Dermis blood vessel endothelial cell (primary cell): ENCODE data around the gene ANKRD40CL. TPM values are rescaled to one million over a fixed set of nuclear protein-coding genes. Genes with fewer than 3 reads are reported as not detected.
"Not testable (repeated sequence)": the region's sequence is repeated elsewhere in the genome, so short reads cannot be mapped to it uniquely, and the experiment has no call there.

Experiments used
- DNase-seq: peaks from one replicate; pipeline ENCODE4 v3.0.0; 2010
- total RNA-seq: library from RNA; depleted of rRNA; stranded (reverse); fragments of >200 nt; gene quantifications from 2 replicates; pipeline ENCODE4 v1.2.3, GENCODE V29; 2014

Gene ANKRD40CL
- total RNA-seq, 1 donor from 2014 or later, result not detected

DNA sequence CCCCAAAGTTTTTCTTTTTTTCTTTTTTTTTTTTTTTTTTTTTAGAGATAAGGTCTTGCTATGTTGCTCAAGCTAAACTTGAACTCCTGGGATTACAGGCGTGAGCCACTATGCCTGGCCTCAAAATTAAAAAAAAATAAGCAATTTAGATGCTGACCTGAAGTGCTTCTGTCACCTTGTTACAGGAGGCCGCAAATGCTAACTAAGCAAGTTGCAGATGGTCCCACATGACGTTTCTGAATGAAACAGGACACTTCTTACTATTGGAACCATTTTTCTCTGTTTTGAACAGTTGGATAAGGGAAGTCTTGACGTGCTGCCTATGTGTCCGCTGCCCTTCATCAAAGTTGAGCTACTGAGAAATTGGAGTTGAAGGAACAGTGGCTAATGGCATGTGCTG is 8.8 kb downstream of the ANKRD40CL start:
- DNase-seq, result no peak

DNA sequence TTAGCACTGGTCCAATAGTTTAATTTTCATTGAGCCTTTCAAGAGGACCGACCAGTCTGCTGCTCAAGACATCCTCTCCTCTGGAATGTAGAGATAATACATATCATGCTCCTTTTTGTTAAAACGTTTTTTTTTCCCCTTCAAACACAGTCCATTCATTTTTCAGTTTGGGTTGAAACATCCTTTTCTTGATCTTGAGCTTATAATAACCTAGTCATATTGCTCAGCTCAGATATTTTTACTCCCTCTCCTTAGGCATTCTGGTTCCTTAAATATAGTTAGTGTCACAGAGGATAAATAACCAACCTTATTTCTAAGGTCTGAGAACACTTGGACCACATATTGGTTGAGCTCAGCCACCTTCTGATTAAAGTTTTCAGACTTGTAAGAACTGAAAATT is 12.8 kb downstream of the ANKRD40CL start:
- DNase-seq, result no peak

GRCh38 chr17:50749245-50749644 is 18.1 kb downstream of the ANKRD40CL start:
- DNase-seq, result no peak

DNA sequence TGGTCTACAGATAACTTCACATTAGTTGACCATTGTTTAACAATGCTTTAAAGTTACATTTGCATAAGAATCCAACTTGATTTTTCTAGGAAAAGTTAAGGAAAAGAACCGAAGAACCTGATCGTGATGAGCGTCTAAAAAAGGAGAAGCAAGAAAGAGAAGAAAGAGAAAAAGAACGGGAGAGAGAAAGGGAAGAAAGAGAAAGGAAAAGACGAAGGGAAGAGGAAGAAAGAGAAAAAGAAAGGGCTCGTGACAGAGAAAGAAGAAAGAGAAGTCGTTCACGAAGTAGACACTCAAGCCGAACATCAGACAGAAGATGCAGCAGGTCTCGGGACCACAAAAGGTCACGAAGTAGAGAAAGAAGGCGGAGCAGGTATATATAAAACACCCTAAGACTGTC is 21.7 kb downstream of the ANKRD40CL start:
- no peak for DNase-seq

DNA sequence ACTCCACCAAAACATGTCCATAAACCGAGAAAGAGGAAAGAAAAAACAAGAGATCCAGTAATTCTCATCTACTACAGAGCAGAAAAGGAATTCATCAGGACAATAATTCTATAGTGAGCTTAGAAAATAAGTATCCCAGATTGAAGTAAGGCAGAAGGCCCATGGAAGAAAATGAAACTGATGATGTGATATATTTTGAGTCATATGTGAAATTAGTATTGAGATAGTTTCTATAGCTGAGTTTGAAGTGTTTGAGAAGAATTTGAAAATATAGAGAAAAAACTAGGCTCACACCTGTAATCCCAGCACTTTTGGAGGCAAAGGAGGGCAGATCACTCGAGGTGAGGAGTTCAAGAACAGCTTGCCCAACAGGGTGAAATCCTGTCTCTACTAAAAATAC is 28.2 kb downstream of the ANKRD40CL start:
- DNase-seq, result no peak

DNA sequence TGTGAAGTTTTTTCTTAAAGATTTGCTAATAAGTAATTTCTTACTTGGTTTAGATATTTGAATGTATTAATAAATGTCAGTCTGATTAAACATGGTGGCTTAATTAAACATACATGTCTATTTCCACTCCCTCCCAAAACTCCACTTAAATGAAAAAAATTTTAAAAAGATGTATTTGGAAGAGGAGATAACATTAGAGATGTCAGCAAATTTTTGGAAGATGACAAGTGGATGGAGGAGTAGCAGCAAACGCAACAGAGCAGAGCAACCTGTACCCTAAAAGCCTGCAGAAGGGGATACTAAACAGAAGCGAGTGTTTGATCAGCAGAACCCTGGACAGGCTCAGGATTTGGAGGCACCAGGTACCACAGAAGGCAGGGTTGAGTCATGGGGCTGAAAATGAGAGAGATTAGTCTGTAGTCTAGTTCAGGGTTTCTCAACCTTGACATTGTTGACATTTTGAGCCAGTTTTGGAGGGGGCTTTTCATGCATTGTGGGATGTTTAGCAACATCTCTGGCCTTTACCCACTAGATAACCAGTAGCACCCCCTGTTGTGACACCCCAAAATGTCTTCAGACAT is 30.1 kb downstream of the ANKRD40CL start:
- no peak for DNase-seq

DNA sequence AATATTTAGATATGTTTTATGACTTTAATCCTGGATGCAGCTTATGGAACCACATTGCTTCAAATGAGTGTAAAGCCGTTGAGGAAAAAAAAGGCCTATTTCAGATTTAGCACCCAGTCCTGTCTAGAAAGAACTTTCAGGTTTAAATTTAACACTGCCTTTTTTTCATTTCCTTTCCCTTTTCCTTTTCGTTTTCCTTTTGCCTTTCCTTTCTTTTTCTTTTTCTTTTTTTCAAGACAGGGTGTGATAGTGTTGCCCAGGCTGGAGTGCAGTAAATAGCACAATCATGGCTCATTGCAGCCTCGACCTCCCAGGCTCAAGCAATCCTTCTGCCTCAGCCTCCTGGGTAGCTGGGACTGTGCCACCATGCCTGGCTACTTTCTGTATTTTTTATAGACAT is 32.0 kb downstream of the ANKRD40CL start:
- no peak for DNase-seq

DNA sequence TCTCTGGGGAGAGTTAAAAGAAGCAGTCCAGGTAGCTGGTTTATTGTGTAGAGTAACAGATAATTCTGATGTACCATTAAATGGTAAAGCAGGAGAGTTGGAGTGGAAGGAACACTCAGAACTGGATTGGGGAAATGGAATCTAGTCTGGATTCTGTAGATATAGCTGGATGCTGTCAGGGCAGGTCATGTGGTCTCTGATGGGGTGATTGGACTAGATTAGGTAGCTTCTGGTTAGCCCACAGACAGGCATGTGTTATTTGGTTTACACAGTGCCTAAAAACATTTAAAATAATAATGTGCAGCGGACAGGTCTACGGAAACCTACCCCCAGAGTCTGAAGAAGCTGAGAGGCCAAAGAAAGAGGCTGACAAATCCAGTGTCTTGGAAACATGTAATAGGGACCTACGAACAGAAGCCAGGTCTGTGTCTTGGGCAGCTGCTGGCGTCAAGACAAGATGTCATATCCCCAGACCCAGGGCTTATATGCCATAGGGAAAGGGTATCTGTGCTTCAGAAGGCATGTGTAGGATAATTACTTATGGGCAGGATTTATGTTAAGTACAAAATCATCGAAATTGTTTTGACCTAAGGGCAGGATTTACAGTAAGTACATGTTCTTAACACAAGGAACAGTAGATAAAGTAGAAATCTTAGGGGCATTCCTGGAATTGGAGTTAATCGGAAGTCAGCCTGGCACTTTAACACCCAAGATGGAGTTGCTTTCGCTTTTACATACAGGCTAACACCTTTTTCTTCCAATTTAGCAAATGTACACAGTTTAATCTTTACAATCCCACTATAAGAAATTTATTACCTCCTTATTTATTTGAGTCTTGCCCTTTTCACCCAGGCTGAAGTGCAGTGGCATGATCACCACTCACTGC is 35.5 kb downstream of the ANKRD40CL start:
- no peak for DNase-seq

DNA sequence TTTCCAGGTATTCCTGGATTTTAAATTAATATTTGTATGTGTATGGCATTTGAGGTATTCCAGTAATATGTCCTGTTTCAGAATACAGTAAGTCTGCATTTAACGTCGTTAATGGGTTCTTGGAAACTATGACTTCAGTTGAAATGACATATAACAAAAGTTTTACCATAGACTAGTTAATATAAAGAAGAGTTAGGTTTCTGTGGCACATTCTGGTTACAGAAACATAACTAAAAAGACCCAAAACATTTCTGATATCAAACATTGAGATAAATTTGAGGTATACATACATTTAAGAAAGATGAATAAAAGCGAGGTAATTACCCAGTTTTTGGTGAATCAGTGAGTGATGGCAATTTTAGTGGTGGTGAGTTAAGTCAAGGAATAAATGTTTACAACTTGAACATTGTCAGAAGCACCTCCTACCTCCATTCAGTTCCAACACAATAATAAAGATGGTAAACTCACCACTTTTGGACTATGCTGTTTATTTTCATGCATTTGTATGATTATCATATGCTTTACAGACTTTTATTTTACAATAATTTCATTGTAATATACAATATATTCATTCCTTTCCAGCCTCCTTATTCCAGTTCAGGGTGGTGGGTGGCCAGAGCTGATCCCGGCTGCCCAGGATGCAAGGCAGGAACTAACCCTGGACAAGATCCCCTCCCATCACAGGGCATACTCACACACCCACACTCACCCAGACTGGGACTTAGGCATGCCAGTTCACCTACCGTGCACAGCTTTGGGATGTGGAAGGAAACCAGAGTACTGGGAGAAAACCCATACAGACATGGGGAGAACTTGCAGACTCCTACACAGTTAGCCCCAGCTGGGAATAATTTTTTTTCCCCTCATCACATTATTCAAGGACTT is 38.2 kb downstream of the ANKRD40CL start:
- no peak for DNase-seq

- DNase-seq, result no peak
Observed at GRCh38 chr17:50728112-50728429, 39.2 kb downstream of the ANKRD40CL start.

GRCh38 chr17:50725769-50726655 is 41.3 kb downstream of the ANKRD40CL start:
- no peak for DNase-seq

DNA sequence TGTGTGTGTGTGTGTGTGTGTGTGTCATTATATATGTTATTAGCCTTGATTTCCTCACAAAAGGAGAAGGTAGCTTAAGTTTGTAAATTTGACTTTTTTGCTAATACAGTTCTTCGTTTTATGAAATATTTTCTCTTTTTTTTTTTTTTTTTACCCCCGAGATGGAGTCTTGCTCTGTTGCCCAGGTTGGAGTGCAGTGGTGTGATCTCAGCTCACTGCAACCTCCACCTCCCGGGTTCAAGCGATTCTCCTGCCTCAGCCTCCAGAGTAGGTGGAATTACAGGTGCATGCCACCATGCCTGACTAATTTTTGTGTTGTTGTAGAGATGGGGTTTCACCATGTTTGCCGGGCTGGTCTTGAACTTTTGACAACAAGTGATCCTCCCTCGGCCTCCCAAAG is 42.7 kb downstream of the ANKRD40CL start:
- DNase-seq, result not testable (repeated sequence)

DNA sequence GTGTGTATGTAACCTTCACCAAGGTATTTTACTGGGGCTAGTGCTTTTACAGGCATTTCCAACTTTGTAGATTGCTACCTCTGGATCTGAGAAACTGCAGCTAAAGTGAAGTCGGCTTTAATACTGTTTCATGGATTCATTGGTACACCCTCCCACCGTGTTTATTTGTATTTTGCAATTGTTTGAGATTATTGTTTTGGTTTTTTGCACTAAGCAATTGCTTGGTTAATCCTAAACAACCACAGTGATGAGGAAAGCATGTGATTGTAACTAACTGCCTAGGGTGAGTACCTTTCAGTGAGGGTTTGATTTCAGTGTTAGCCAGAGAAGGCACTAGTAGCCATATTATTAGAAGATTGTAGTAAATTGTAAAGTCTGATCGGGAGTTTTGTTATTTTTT is 44.6 kb downstream of the ANKRD40CL start:
- DNase-seq, result no peak

DNA sequence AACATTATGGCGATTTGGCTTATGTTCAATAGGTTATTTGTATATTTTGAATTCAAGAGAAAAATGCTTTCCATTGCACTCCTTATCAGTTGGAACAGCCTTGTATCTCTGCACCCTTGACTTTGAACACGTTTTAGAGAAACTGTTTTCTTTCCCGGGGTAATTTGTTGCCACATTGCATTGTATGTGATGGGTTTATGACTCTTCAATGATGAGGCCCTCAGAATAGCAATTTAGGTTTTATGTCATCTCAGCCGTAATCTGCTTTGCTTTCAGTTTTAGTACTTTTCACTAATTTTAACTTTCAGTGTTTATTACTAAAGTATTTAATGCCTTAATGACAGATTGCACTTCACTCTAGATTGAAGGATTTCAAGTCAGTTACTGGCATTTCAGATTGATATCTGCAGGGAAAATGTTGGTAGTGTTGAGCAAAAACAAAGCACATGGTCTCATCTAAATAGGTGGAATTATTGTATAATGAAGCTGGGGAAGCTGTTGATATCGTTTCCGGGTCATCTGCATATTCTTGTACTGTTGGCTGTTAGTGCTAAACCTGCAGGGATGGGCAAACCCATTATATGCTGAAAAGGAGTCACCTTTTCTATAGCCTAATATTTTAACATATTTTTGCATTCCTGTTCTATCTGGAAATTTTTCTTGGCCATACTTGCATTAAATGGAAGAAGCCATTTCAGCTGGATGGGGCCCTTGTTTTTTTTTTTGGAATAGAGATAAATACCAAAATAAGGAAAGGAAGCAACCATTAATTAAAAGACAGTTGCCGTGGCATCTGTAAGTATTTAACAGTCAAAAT is 45.9 kb downstream of the ANKRD40CL start:
- peak; percentile 27 for DNase-seq

- DNase-seq, result peak; percentile 17
Observed at GRCh38 chr17:50719924-50720794, 47.2 kb downstream of the ANKRD40CL start.

DNA sequence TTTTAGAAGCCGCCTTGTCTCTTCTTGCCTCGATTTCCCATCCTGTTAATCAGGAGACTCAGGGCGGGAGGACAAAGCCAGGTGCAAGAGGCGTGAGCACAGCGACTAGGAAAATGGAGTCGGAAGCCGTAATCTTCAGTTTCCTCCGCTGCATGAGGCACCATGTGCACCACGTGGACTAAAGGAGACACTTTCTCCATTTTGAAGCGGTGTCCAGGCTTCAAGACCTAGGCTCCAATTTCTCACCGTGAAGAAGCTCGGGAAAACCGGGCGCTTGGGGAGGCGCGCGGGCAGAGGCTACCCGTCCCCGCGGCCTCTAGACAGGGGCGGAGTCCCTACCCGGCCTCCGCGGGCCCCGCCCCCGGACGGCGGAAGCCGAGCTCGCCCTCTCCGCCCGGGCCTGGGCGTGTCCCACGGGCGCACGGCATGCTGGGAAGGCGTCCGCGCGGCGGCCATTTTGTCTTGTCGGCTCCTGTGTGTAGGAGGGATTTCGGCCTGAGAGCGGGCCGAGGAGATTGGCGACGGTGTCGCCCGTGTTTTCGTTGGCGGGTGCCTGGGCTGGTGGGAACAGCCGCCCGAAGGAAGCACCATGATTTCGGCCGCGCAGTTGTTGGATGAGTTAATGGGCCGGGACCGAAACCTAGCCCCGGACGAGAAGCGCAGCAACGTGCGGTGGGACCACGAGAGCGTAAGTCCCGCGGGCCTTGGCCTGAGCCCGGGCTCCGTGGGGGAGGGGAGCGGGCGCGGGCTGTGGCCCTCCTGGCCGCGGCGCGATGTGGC is 48.0 kb downstream of the ANKRD40CL start, which contains the start of gene LUC7L3:
TSS of gene LUC7L3 (plus strand) at position 460 of the 780 bp plus-strand sequence. CDS start at position 590, 130 bp downstream.
- peak; percentile 96 for DNase-seq

DNA sequence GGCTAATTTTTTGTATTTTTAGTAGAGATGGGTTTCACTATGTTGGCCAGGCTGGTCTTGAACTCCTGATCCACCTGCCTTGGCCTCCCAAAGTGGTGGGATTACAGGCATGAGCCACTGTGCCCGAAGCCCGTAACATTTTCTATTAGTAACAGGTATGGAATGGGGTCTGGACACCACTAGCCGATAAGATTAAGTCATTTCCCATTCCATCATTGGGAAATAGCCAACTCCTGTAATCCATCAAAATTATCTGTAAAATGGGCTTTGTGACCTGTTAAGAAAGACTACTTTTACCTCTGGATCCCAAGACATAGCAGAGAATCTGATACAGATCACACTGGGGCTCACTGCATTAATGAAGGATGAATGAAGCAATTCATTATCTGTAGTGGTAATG is 51.8 kb downstream of the ANKRD40CL start:
- DNase-seq, result no peak

DNA sequence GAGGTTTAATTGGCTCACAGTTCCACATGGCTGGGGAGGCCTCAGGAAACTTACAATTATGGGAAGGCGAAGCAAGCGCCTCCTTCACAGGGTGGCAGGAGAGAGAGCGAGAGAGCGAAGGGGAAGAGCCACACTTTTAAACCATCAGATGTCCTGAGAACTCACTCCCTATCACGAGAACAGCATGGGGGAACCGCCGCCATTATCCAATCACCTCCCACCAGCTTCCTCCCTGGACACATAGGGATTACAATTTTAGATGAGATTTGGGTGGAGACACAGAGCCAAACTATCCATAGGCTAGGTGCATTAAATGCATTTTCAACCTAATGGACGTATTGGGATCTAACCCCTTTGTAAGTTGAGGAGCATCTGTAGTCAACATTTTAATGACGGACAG is 54.7 kb downstream of the ANKRD40CL start:
- no peak for DNase-seq
